Skin epidermis (tissue), 12 donors: ENCODE measurements around the gene VMP1.
A peak's percentile ranks its signal among the peaks of the same experiment; 100 is the strongest.
"Not testable (repeated sequence)": the region's sequence is repeated elsewhere in the genome, so short reads cannot be mapped to it uniquely, and the experiment has no call there.

ENCODE experiments used
- H3K27ac ChIP-seq, 21 experiments: fragments of 200-600 bp; sonication (generic) in 11 of 21; one replicate each; pipeline ENCODE4 v1.5.0; 2020; ENCODE audit warnings: mild to moderate bottlenecking in 3 of 21, inconsistent platforms in 2 of 21, moderate library complexity in 2 of 21
- H3K4me3 ChIP-seq, 7 experiments: fragments of 200-600 bp; sonication (generic) in 2 of 7; one replicate each; pipeline ENCODE4 v1.5.0; 2020; ENCODE audit warnings: inconsistent platforms in 2 of 7, mild to moderate bottlenecking in 2 of 7, moderate library complexity in 1 of 7

Gene VMP1

DNA sequence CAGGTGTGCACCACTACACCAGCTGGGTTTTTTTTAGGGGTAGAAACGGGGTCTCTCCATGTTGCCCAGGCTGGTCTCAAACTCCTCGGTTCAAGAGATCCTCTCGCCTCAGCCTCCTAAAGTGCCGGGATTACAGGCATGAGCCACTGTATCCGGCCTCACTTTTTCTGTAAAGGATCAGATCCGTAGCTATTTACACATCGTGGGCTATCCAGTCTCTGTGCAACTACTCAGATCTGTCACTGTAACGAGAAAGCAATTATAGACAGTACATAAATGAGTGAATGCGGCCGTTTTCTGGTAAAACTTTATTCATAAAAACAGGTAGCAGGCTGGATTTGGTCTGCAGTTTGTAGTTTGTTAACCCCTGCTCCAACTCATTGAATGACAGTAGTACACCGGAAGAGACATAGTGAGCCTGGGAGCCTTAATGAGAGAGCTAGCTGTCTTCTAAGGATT lies 44.5 kb downstream of the VMP1 start:
- Histone ChIP-seq H3K4me3 (no peak overlapping the region), H3K27ac (peak overlapping the region in 13 of 21 experiments; percentile 9 to 92 (median 80))

- H3K27ac ChIP-seq = peak overlapping the region in 13 of 21 experiments; percentile 9 to 92 (median 80)
- H3K4me3 ChIP-seq = no peak overlapping the region
Observed at GRCh38 chr17:59752446-59752845, 45.0 kb downstream of the VMP1 start.

- Histone ChIP-seq H3K27ac (peak overlapping the region in 13 of 21 experiments; percentile 9 to 92 (median 84)), H3K4me3 (no peak overlapping the region)
Observed at GRCh38 chr17:59752922-59753321, 45.5 kb downstream of the VMP1 start.

DNA sequence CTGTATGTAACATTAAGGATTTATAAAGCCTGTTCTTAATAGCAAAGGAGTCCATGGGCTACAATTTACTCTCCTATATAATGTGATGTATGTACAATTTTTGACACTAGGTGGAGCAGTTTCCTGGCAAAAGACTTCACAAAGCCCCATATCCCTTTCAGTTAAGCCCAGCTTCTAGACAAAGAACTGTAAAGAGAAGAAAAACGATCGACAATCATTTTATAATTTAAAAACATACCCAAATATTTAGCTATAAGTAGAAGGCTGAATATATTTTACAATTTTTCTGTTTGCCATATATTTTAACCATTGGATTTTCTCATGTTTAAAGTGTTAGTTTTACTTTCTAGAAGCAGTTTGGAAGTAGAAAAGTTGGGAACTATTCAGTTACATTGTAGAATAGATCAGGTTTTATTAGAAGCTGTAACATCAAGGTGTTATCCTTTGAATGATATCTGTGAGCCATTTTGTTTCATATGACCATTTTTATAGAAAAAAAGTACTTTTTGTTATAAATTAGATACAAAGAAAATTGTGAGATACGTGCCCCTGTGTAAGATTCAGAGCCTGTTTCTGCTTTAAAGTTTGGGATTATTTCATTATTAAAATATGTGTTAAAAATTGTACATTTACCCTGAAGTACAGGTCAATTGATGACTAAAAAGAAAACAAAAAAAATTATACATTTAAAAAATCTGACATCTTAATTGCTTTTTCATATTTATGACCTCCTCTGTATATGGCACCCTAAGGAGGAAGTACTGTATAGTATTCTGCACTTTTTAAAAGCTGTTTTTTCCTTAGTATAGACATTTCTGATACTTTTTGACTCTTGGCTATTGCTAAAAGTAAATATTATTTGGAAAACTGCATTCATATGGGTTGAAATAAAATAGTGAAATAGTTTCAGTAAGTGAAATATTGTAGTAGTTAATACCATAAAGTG lies 46.3 kb downstream of the VMP1 start:
- Histone ChIP-seq H3K27ac (peak overlapping the region in 20 of 21 experiments; percentile 33 to 92 (median 78)), H3K4me3 (no peak overlapping the region)

- peak overlapping the region in 20 of 21 experiments; percentile 28 to 92 (median 78) for H3K27ac ChIP-seq
- no peak overlapping the region for H3K4me3 ChIP-seq
Observed at GRCh38 chr17:59754552-59754951, 47.1 kb downstream of the VMP1 start.

- peak overlapping the region in 20 of 21 experiments; percentile 33 to 92 (median 78) for H3K27ac ChIP-seq
- H3K4me3 ChIP-seq = not testable (repeated sequence)
Observed at GRCh38 chr17:59755069-59755468, 47.6 kb downstream of the VMP1 start.

- Histone ChIP-seq H3K4me3 (no peak overlapping the region), H3K27ac (peak overlapping the region in 20 of 21 experiments; percentile 14 to 92 (median 78))
Observed at GRCh38 chr17:59756236-59756818, 48.9 kb downstream of the VMP1 start.

DNA sequence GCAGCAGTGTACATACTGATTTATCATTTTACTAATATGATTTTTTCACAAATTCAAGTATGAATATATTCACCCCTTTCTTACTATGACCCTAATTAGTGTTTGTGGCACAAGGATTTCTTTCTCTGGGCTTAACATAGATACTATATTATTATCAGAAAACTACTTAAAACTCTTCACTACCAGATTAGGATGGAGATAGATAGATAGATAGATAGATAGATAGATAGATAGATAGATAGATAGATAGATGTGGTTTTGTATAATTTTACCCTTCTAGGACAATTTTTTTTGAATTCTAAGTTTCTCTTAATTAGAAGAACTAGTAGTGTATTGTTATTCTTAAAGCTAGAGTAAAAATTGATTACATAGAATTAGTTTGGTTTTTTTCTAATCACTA lies 49.6 kb downstream of the VMP1 start:
- H3K4me3 ChIP-seq = no peak overlapping the region
- peak overlapping the region in 17 of 21 experiments; percentile 14 to 92 (median 80) for H3K27ac ChIP-seq

GRCh38 chr17:59757470-59757869 lies 50.0 kb downstream of the VMP1 start:
- Histone ChIP-seq H3K4me3 (no peak overlapping the region), H3K27ac (peak overlapping the region in 12 of 21 experiments; percentile 26 to 92 (median 84))

GRCh38 chr17:59757881-59758385 lies 50.5 kb downstream of the VMP1 start:
- H3K27ac ChIP-seq = peak overlapping the region in 11 of 21 experiments; percentile 0 to 92 (median 59)
- H3K4me3 ChIP-seq = no peak overlapping the region

GRCh38 chr17:59758998-59759651 lies 51.7 kb downstream of the VMP1 start:
- H3K27ac ChIP-seq = peak overlapping the region in 7 of 21 experiments; percentile 31 to 92 (median 80)

GRCh38 chr17:59760160-59760559 lies 52.7 kb downstream of the VMP1 start:
- Histone ChIP-seq H3K27ac (peak overlapping the region in 7 of 21 experiments; percentile 5 to 86 (median 43)), H3K4me3 (no peak overlapping the region)

More at GRCh38 chr17:59758998-59759651, 51.7 kb downstream of the VMP1 start:
- H3K4me3 ChIP-seq = not testable (repeated sequence)

- H3K4me3 ChIP-seq = no peak overlapping the region
- H3K27ac ChIP-seq = peak overlapping the region in 13 of 21 experiments; percentile 8 to 86 (median 62)
Observed at GRCh38 chr17:59761385-59762048, 54.1 kb downstream of the VMP1 start.

DNA sequence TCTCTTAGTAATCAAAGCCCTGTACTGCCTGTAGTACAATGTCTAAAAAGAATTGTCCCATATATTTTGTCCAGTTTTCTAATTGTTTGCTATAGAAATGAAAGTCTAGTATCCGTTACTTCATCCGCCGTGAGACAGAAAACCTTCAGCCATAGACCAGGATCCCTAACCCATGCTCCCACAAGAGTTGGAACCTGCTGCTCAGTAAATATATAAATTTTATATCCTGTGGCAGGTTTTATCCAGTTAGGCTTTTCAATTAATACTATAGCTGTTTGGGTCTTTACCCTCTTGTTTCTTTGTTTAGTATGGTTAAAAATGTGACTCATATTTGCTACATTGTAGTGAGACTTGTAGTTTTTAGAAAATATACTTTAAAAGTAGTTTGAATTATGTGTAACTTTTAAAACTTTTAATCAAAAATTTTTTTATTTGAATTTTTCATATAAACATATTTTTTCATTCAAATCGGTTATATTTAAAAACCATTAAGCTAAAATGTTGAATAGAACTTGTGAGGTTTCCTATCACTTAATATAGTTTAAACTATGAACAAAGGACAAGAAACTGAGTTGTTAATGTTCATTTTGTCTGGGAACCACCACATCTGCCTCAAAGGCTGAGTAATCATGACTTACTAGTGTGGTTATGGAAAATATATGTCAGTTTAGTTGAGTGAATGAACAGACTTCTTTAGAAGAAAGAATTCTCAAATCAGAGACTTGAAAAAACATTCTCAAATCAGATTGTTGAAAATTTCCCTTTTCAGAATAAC lies 54.8 kb downstream of the VMP1 start:
- Histone ChIP-seq H3K4me3 (no peak overlapping the region), H3K27ac (peak overlapping the region in 14 of 21 experiments; percentile 8 to 86 (median 60))

DNA sequence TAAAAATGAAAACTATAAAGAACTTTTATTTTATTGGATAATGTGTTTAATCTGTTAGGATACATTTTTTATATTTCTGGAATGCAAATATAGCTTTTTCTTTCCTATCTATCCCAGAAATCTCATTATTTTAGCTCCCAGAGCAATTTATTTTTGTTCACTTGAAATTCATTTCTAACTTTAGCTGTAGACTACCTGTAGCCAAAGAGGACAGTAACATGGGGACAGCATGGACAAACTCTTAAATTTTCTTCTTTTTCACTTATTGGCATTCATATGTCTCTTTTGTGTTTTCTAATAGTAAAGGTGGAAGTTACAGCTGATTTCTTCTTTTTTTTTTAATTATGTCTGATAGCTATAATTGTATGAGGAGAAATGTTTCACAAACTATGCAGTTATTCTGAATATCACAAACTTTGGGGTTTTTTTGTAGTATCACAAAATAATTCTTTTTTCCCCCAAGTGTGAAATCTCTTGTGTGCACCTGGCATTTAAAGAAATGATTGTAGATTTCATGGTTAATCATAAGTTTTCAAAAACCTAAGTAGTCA lies 55.4 kb downstream of the VMP1 start:
- no peak overlapping the region for H3K4me3 ChIP-seq
- peak overlapping the region in 14 of 21 experiments; percentile 3 to 86 (median 60) for H3K27ac ChIP-seq

DNA sequence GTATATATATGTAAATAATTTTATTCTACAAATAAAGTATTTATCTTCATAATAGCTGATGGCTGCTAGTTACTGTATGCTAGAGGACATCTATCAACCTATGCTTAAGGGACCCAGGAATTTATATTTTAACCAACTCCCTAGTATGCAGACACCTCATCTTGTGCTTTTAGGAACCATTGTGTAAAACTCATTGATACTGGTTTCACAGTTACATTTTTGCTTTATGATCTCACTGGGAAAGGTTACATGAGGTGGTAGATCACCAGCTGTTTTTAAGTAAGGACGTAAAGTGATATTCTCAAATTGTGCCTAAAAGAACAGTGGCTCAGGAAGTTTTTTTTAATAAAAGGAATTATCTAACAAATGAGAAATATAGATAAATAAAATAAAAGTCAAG lies 56.4 kb downstream of the VMP1 start:
- peak overlapping the region in 10 of 21 experiments; percentile 27 to 86 (median 65) for H3K27ac ChIP-seq

GRCh38 chr17:59764292-59764741 lies 56.9 kb downstream of the VMP1 start:
- peak overlapping the region in 10 of 21 experiments; percentile 27 to 86 (median 65) for H3K27ac ChIP-seq
- no peak overlapping the region for H3K4me3 ChIP-seq

More for the DNA sequence above, 56.4 kb downstream of the VMP1 start:
- no peak overlapping the region for H3K4me3 ChIP-seq

DNA sequence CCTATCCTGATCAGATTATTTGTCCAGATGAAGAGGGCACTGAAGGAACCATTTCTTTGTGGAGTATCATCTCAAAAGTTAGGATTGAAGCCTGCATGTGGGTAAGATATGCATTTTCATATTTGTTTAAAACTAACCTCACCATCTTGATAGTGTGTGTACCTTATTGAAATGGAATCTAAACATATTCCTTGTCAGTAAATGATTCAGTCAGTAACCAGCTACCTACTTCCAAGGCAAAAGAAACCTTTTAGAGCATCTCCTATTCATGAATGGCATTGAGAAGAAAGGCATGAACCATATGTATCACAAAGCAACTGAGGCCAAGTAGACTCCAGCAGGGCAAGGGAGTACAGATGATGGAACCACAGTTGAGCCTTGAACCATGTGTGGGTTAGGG lies 57.6 kb downstream of the VMP1 start:
- Histone ChIP-seq H3K27ac (peak overlapping the region in 7 of 21 experiments; percentile 23 to 86 (median 73)), H3K4me3 (no peak overlapping the region)
